Lower leg skin (tissue), 3 donors: ENCODE measurements around the gene CELF2.

Experiments used
- POLR2A ChIP-seq, 2 donors: fragments of 450-650 bp; IDR thresholded peaks; one replicate each; pipeline ENCODE4 v1.6.1; 2016 to 2017; ENCODE audit warnings: antibody characterized with exemption in 2 of 2, mild to moderate bottlenecking in 1 of 2, moderate library complexity in 1 of 2
- TF ChIP-seq, protein P1 (sequence below), 3 donors: fragments of 450-650 bp; IDR thresholded peaks; one replicate each; pipeline ENCODE4 v1.5.1; 2016; ENCODE audit warnings: antibody characterized with exemption in 3 of 3, mild to moderate bottlenecking in 3 of 3, moderate library complexity in 2 of 3

DNA sequence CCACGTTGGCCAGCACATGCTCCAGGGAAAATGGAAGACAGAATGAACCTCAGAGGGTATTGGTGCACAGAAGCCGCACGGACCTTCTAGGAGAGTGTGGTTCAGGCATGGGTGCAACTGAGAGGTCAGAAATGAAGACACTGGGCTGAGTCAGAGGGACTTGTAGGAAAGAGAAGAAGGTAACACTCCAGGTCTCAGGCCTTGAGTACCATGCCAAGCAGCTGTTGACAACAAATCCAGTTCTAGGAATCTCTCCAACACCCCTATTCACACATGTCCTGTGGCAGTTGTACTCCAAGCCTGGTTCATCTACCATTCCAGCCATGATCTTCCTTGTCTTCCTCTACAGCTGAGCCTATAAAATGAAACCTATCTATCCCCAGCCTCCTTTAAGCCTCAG is 342.2 kb downstream of the CELF2 start:
- TF ChIP-seq POLR2A (IDR thresholded peaks at IDR 0.05), result no peak
- TF ChIP-seq, protein P1, sequence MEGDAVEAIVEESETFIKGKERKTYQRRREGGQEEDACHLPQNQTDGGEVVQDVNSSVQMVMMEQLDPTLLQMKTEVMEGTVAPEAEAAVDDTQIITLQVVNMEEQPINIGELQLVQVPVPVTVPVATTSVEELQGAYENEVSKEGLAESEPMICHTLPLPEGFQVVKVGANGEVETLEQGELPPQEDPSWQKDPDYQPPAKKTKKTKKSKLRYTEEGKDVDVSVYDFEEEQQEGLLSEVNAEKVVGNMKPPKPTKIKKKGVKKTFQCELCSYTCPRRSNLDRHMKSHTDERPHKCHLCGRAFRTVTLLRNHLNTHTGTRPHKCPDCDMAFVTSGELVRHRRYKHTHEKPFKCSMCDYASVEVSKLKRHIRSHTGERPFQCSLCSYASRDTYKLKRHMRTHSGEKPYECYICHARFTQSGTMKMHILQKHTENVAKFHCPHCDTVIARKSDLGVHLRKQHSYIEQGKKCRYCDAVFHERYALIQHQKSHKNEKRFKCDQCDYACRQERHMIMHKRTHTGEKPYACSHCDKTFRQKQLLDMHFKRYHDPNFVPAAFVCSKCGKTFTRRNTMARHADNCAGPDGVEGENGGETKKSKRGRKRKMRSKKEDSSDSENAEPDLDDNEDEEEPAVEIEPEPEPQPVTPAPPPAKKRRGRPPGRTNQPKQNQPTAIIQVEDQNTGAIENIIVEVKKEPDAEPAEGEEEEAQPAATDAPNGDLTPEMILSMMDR (IDR thresholded peaks at IDR 0.05), result no peak
